Jurkat, Clone E6-1 (cell line): ENCODE measurements around the gene BCAN.
A peak's percentile ranks its signal among the peaks of the same experiment; 100 is the strongest.
"Not testable (repeated sequence)": the region's sequence is repeated elsewhere in the genome, so short reads cannot be mapped to it uniquely, and the experiment has no call there.

ENCODE experiments used
- DNase-seq: peaks from one replicate; pipeline ENCODE4 v3.0.0-alpha.2; 2011; ENCODE audit warnings: low read depth, low spot score
- H3K4me3 ChIP-seq: 2 replicates; pipeline ENCODE4 v1.5.1; 2011; ENCODE audit warnings: mild to moderate bottlenecking, low read length, control low read depth, moderate library complexity

Gene BCAN

DNA sequence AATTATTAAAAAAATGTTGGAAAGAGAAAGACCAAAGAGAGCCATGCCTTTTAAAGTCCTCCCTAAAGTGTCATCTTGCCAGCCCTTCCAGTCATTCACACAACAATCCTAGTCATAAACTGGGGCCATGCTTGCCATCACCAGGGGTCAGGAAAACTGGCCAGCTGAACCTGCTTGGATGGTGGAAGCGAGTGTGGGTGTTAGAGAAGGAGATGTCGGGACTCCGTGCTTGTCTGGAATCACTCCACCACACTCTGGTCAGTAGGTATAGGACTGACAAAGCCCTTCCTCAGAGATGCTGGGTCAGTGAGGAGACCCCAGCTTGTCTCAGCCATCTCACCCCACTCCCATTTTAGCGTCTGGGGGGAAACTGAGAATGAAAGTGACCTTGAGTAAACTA lies 26.0 kb upstream of the BCAN start:
- H3K4me3 ChIP-seq, result no peak overlapping the region
- no peak for DNase-seq

DNA sequence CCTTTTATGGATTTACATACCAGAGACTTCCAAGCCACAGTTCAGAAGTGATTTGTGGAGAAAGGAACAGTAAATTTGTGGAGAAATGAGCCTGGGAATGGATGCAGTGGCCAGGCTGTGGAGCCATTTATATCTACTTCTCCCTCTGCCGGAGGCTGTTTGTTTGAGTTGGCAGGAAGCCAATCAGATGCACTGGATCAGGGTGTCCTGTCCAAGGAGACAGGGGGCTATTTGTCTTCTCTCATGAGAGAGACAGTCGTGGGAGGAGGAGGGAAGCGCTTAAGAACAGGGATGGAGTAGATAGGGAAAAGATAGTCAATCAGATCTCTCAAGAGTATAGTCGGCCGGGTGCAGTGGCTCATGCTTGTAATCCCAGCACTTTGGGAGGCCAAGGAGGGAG lies 25.5 kb upstream of the BCAN start:
- H3K4me3 ChIP-seq, result no peak overlapping the region
- no peak for DNase-seq

DNA sequence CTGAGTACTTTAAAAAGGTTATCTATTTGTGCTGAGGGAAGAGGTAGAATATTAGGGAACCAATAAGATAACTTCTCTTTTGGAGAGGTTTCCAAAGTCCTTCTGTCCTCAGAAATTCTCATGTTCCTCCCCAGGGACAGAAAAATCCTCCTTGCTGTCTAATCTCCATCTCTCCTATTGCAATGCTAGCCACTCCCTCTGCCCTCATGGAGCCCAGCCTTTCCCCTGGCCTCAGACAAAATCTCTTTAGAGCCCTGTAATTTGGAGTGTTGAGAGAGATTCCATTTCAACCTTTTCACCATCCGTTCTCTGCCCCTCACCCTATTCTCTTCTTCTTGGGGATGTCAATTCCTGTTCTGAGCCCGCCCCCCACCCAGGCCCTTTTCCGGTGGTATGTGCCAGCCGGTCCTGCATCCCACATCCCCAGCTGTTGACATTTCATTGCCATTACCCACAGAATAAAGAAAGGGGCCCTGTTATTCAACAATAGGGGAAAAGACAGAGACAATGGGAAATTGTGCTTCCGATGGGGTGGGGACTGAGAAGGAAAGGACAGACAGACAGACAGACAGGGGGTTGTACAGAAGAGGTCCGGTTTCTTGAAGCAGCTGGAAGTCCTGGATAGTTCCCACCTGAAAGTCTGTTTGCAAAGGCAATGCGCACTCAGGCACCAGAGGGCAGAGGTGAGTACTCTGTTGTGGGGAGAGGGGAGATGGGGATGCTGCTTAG lies 22.9 kb upstream of the BCAN start, which contains the start of gene HAPLN2:
HAPLN2 (plus strand) TSS at position 563 of the 729 bp plus-strand sequence. CDS start 4,076 bp downstream, outside the sequence.
- no peak for DNase-seq
- no peak within 1 kb of the TSS for H3K4me3 ChIP-seq

- no peak overlapping the region for H3K4me3 ChIP-seq
- no peak for DNase-seq
Observed at GRCh38 chr1:156619582-156619955, 22.3 kb upstream of the BCAN start.

GRCh38 chr1:156622581-156623297 lies 19.2 kb upstream of the BCAN start:
- no peak for DNase-seq
- H3K4me3 ChIP-seq, result no peak overlapping the region

DNA sequence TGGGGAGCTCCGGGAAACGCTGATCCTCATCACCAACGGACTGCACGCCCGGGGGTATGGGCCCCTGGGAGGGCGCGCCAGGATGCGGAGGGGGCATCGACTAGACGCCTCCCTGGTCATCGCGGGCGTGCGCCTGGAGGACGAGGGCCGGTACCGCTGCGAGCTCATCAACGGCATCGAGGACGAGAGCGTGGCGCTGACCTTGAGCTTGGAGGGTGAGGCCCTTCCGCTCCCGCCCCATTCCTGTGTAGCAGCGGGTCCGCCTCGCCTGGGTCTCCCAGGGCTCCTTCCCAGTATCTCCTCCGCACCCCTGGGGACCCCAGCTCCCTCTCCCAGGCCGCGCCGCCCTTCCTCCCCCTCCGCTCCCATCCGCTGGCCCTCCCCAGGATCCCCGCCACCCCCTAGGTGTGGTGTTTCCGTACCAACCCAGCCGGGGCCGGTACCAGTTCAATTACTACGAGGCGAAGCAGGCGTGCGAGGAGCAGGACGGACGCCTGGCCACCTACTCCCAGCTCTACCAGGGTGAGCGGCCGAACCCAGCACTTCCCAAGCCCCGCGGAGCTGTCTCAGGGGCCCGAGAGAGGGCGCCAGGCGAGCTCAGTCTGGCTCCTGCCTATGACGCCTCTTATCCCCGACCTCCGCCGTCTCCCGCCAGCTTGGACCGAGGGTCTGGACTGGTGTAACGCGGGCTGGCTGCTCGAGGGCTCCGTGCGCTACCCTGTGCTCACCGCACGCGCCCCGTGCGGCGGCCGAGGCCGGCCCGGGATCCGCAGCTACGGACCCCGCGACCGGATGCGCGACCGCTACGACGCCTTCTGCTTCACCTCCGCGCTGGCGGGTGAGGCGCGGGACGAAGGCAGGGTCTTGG lies 17.7 kb upstream of the BCAN start:
- H3K4me3 ChIP-seq, result peak overlapping the region; percentile 33
- no peak for DNase-seq

GRCh38 chr1:156624814-156625435 lies 17.0 kb upstream of the BCAN start:
- no peak for DNase-seq
- H3K4me3 ChIP-seq, result peak overlapping the region; percentile 33; the same call in 1 of the 2 replicates

DNA sequence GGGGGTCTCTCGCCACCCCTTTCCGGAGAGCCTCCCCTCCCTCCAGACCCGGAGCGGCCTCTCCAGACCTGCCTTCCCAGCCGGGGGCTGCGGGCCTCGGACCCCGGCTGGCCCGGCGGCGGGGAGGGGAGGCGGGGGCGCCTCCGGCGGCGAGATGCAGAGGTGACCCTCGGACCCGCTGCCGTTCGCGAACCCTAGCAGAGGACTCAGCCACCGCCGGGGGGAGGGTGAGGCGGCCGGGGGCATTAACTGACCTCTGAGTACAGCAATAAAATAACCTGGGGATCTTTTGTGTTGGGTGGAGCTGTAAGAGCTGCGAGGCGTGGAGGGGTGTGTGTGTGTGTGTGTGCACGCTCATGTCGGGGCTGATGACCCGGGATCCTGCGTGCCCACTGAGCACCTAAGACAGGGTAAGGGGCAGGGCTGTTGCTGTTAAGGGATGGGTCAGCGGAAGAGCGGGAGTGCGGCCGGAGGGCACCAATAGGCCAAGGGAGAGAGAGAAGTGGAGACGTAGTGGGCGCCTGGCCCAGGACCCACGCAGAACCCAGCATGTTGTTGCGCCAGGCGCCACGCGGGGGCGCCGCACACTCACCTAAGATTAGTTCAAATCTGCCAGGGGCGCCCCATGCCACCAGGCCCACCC lies 16.4 kb upstream of the BCAN start:
- peak; percentile 39 for DNase-seq
- no peak overlapping the region for H3K4me3 ChIP-seq

GRCh38 chr1:156626079-156626438 lies 15.9 kb upstream of the BCAN start:
- H3K4me3 ChIP-seq, result no peak overlapping the region
- DNase-seq, result no peak

DNA sequence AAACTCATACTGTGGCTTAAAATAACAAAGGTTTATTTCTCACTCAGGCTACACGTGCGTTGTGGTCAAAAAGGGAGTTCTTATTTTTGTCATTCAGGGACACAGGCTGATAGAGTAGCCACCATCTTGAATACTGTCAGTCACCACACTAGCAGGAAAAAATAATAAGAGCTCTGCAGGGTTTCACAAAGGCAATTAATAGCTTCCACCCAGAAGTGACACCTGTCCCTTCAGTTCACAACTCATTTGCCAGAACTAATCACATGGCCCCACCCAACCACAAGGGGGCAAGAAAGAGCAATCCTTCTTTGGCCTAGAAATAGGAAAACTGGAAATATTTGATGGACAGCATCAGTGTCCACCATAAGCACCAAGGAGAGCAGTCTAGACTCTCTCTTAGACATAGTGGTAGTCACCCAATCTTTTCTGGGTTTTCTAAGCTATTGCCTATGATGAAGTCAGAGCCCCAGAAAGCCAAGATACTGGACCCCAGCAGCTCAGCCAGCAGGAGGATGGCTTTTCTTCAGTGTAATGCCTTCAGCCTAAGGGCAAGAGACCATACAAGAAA lies 14.5 kb upstream of the BCAN start:
- no peak for DNase-seq
- no peak overlapping the region for H3K4me3 ChIP-seq

DNA sequence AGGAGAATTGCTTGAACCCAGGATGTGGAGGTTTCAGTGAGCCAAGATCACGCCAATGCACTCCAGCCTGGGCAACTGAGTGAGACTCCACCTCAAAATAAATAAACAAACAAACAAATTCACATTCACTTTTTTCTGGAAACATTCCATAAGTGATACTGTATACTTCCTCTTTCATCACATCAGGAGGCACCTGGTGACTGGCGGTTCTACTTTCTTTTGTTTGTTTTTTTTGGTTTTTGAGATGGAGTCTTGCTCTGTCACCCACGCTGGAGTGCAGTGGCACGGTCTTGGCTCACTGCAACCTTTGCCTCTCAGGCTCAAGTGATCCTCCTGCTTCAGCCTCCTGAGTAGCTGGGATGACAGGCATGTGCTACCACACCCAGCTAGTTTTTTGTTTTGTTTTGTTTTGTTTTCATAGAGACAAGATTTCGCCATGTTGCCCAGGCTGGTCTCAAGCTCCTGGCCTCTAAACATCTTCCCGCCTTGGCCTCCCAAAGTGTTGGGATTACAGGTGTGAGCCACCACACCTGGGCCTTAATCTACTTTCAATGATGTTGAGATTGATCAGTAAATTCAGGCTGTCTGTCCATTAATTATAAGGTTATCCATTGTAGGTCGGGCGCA lies 12.0 kb upstream of the BCAN start:
- no peak for DNase-seq
- H3K4me3 ChIP-seq, result no peak overlapping the region

- not testable (repeated sequence) for H3K4me3 ChIP-seq, DNase-seq
Observed at GRCh38 chr1:156631152-156631551, 10.8 kb upstream of the BCAN start.

- no peak overlapping the region for H3K4me3 ChIP-seq
- DNase-seq, result no peak
Observed at GRCh38 chr1:156632355-156632754, 9.6 kb upstream of the BCAN start.

GRCh38 chr1:156638189-156638985 lies 3.5 kb upstream of the BCAN start:
- no peak for DNase-seq
- H3K4me3 ChIP-seq, result no peak overlapping the region

- no peak for DNase-seq
- no peak overlapping the region for H3K4me3 ChIP-seq
Observed at GRCh38 chr1:156639601-156640101, 2.3 kb upstream of the BCAN start.

GRCh38 chr1:156640842-156641706 lies 843 bp upstream of the BCAN start:
- no peak overlapping the region for H3K4me3 ChIP-seq
- DNase-seq, result no peak
